ENCODE results near the gene SLC17A9. TPM values are rescaled to one million over a fixed set of nuclear protein-coding genes. Genes with fewer than 3 reads are reported as not detected.

Gene SLC17A9
- total and polyA plus RNA-seq, 2 experiments from 2014 or later, result 32.0 to 39.3 TPM

DNA sequence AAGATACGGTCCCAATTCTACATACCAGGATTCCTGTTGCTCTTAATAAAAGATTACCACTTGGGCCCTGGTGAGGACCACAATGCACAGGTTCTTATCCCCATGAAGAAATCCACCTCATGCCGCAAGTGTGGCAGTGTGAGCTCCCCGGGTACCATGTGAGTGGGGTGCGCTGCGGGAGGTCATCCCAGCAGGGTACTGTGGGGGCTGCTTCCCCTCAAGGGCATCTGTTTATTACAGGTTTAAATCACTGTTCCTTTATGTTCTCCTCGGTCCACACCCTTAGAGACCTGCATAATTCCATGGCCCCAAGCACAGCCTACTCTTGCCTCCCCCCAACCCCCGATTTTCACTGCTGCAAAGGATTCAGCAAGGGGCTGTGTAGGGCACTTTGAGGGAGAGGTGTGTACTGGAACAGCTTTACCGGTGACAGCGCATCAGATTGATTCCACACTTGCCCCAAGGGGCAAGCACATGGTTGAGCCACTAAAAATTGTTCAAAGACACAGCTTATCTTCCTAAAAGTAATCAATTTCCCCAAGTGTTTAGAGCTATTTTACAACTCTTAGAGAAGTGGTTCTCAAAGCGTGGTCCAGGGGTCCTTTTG is 32.4 kb upstream of the SLC17A9 start:
- H3K4me1 ChIP-seq (ENCODE audit: insufficient read depth), result peaks cover 99% of the 10 kb centered on the region
- peaks cover 100% of the 10 kb centered on the region for H3K79me2 ChIP-seq (replicated peaks; ENCODE audit: insufficient read depth)
- H3K27me3 ChIP-seq (ENCODE audit: insufficient read depth), result no peaks in the 10 kb centered on the region
- peak overlapping the region; percentile 18 for H3K4me3 ChIP-seq
- Mint-ChIP-seq H3K9me3 (no peaks in the 10 kb centered on the region), H3K4me1 (peaks cover 83% of the 10 kb centered on the region), H3K36me3 (ENCODE audit: low read depth) (peaks cover 2% of the 10 kb centered on the region; the same call in 1 of the 3 replicates), H3K27me3 (ENCODE audit: insufficient read depth, low read depth, poor library complexity) (peaks cover 11% of the 10 kb centered on the region), H3K4me3 (peak overlapping the region; percentile 31), H3K27ac (peak overlapping the region; percentile 83)
- H4K20me1 ChIP-seq (replicated peaks; ENCODE audit: insufficient read depth), result peaks cover 91% of the 10 kb centered on the region
- H3K36me3 ChIP-seq (ENCODE audit: insufficient read depth), result peaks cover 2% of the 10 kb centered on the region; the same call in 1 of the 2 replicates
- H2AFZ ChIP-seq, result no peak overlapping the region
- no peak for DNase-seq (ENCODE audit: low spot score)
- ATAC-seq, result peak; percentile 8; the same call in 2 of the 3 replicates
- peaks cover 41% of the 10 kb centered on the region for H3F3A ChIP-seq (replicated peaks; ENCODE audit: low read depth)
- peak overlapping the region; percentile 77 for H3K4me2 ChIP-seq
- H3K27ac ChIP-seq (ENCODE audit: low read depth), result peak overlapping the region; percentile 72
- TF ChIP-seq, protein P1, sequence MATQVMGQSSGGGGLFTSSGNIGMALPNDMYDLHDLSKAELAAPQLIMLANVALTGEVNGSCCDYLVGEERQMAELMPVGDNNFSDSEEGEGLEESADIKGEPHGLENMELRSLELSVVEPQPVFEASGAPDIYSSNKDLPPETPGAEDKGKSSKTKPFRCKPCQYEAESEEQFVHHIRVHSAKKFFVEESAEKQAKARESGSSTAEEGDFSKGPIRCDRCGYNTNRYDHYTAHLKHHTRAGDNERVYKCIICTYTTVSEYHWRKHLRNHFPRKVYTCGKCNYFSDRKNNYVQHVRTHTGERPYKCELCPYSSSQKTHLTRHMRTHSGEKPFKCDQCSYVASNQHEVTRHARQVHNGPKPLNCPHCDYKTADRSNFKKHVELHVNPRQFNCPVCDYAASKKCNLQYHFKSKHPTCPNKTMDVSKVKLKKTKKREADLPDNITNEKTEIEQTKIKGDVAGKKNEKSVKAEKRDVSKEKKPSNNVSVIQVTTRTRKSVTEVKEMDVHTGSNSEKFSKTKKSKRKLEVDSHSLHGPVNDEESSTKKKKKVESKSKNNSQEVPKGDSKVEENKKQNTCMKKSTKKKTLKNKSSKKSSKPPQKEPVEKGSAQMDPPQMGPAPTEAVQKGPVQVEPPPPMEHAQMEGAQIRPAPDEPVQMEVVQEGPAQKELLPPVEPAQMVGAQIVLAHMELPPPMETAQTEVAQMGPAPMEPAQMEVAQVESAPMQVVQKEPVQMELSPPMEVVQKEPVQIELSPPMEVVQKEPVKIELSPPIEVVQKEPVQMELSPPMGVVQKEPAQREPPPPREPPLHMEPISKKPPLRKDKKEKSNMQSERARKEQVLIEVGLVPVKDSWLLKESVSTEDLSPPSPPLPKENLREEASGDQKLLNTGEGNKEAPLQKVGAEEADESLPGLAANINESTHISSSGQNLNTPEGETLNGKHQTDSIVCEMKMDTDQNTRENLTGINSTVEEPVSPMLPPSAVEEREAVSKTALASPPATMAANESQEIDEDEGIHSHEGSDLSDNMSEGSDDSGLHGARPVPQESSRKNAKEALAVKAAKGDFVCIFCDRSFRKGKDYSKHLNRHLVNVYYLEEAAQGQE (IDR thresholded peaks at IDR 0.05; ENCODE audit: unreplicated experiment), result no peak
- TF ChIP-seq JUNB (IDR thresholded peaks at IDR 0.05; ENCODE audit: unreplicated experiment), result no peak
- no peak for TF ChIP-seq NANOG (IDR thresholded peaks at IDR 0.05; ENCODE audit: borderline replicate concordance)
- TF ChIP-seq EZH2phosphoT487 (IDR thresholded peaks at IDR 0.05; ENCODE audit: unreplicated experiment), result no peak
- no peak for TF ChIP-seq ETS1 (IDR thresholded peaks at IDR 0.05)
- no peak for TF ChIP-seq ZNF114 (CRISPR knock-in tag; IDR thresholded peaks at IDR 0.05)
- TF ChIP-seq CREB1 (CRISPR knock-in tag; IDR thresholded peaks at IDR 0.05; ENCODE audit: low read depth), result no peak
- TF ChIP-seq ZNF462 (CRISPR knock-in tag; IDR thresholded peaks at IDR 0.05), result no peak
- TF ChIP-seq ZNF331 (CRISPR knock-in tag; IDR thresholded peaks at IDR 0.05; ENCODE audit: low read depth), result no peak
- TF ChIP-seq POLR2AphosphoS5 (IDR thresholded peaks at IDR 0.05; ENCODE audit: low read depth), result no peak
- TF ChIP-seq, protein P2, sequence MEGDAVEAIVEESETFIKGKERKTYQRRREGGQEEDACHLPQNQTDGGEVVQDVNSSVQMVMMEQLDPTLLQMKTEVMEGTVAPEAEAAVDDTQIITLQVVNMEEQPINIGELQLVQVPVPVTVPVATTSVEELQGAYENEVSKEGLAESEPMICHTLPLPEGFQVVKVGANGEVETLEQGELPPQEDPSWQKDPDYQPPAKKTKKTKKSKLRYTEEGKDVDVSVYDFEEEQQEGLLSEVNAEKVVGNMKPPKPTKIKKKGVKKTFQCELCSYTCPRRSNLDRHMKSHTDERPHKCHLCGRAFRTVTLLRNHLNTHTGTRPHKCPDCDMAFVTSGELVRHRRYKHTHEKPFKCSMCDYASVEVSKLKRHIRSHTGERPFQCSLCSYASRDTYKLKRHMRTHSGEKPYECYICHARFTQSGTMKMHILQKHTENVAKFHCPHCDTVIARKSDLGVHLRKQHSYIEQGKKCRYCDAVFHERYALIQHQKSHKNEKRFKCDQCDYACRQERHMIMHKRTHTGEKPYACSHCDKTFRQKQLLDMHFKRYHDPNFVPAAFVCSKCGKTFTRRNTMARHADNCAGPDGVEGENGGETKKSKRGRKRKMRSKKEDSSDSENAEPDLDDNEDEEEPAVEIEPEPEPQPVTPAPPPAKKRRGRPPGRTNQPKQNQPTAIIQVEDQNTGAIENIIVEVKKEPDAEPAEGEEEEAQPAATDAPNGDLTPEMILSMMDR (conservative IDR thresholded peaks at IDR 0.05; ENCODE audit: low read depth in 2 of 2), result no peak
- H3K9me2 ChIP-seq (ENCODE audit: insufficient read depth), result no peaks in the 10 kb centered on the region
